NCI-H187 treated with DMSO at 0.1 percent for 48 hours (cell line): ENCODE results near the gene AKR7A2.
"Not testable (repeated sequence)": the region's sequence is repeated elsewhere in the genome, so short reads cannot be mapped to it uniquely, and the experiment has no call there.

ENCODE experiments used
- DNase-seq: peaks from one replicate; lab custom pipeline; 2025; lab: John Stamatoyannopoulos, UW

AKR7A2 gene

DNA sequence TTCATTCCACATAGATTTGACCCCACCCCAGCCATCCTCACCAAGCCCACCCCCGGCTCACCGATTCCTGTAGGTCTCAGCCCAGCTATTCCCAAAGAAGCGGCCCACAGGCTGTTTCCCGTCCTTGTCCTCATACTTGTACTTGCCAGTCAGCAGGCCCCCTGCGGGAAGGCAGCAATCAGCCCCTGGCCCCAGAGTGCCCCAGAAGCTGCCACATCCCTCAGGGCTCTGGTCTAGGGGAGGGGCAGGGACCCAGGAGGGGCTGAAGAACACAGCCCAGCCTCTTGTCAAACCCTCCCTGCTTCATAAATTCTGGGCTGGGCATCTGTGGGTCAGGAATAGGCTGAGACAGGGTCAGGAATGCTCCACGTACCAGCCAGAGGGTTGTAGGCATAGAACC lies 5.0 kb downstream of the AKR7A2 start:
- DNase-seq: no peak

- no peak for DNase-seq
Measured at GRCh38 chr1:19305880-19306279, 6.1 kb downstream of the AKR7A2 start.

DNA sequence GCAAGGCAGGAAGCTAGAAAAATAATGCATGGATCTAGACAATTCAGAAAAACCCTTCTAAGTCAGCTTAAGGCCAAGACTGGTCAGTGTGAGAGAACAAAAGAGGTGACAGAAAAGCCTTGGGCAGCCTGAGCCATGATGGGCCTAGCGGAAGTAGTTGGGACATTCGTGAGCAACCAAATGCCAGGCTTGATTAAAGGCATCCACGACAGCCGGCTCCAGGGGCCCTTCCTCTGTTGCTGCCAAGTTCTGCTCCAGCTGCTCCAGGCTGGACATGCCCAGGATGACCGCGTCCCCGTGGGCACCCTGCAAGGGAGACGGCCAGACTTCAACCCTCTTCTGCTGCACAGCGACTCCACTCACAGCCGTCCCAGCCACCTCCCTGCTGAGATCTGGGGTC lies 7.9 kb downstream of the AKR7A2 start:
- not testable (repeated sequence) for DNase-seq

GRCh38 chr1:19300211-19300610 lies 11.7 kb downstream of the AKR7A2 start:
- DNase-seq: no peak

DNA sequence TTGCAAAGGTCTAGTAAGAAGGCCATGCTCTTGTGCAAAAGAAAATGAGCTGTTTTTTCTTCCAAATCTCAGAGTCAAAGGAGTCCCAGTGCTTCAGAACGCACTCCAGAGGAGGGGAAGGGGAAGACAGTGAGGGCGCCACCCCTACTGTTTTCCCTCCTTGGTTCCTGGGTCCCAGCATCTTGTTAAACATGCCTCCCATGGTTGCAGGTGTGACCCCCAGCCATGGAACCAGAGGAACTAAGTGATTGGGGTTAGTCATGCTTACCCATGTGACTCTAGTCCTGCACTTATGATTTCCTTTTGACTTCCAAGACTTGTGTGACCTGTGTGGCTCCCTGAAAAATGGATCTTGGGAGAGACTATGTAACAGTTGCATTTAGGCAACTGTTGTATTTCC lies 17.3 kb downstream of the AKR7A2 start:
- DNase-seq: no peak

DNA sequence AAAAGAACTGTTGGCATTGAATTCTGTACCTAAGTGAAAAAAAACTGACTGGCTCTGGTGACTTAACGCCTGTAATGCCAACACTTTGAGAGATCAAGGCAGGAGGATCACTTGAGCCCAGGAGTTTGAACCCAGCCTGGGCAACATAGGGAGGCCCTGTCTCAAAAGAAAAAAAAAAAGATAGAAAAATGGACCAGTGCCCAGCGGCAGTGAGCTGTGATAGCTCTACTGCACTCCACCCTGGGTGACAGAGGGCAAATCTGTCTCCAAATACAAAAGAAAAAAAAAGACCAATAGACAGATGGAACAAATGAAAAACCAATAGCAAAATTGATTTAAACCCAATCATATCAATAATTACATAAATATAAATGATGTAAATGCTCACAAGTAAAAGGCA lies 22.7 kb downstream of the AKR7A2 start:
- DNase-seq: no peak

GRCh38 chr1:19288324-19289241 lies 23.4 kb downstream of the AKR7A2 start, which contains the start of gene AKR7A3:
AKR7A3 (minus strand) TSS chr1:19288770; CDS start chr1:19288709, 61 bp downstream.
- DNase-seq: not testable (repeated sequence)

DNA sequence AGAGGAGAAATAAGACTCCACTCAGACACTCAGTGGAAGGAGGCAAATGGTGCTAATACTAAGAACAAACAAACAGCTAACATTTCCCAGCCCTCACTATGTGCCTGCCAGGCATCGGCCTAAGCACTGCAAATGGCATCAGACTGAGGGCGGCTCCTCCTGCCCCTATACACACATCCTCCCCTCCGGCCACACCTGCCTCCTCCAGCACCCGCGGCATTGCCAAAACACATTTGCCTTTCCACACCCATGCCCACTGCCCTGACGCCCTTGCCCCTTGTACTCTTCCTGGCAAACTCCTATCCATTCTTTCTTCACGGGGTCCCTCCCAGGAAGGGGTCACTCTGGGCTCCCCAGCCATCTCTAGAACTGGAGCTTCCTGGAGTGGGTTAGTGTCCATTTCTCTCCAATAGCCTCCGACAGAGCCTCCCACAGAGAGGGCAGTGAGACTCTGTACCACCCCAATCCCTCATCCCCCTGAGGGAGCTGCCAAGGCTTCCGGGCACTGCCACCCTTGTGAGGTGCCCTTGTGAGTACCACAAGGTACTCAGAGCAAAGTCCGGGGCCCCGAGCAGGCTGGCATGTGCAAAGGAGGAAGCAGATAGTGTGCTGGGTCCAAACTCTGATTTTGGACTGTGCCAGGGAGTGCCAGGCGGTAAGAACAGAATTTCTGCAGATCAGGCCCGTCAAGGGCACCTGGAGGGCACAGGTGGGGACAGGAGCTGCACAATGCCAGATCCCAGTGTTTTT lies 24.3 kb downstream of the AKR7A2 start:
- DNase-seq: no peak

- not testable (repeated sequence) for DNase-seq
Measured at GRCh38 chr1:19285807-19286206, 26.1 kb downstream of the AKR7A2 start.

DNA sequence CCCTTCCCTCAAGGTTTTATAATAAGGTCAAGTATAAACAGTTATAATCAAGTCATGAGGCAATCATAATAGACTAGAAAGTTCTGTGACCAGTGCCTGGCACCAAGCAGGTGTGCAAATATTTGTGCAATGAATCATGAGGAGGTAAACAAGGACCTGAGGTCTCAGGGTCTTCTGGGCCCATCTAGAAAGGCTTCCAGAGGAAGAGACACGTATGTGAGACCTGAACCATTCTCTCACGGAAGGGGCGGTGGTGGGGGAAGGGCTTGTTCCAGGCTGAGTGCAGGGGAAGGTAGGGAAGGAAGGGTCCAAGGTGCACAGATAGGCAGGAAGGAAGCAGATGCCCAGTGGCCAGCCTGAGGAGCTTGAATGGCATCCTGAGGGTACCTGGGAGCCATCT lies 26.6 kb downstream of the AKR7A2 start:
- DNase-seq: not testable (repeated sequence)

- no peak for DNase-seq
Measured at GRCh38 chr1:19284881-19285280, 27.1 kb downstream of the AKR7A2 start.

DNA sequence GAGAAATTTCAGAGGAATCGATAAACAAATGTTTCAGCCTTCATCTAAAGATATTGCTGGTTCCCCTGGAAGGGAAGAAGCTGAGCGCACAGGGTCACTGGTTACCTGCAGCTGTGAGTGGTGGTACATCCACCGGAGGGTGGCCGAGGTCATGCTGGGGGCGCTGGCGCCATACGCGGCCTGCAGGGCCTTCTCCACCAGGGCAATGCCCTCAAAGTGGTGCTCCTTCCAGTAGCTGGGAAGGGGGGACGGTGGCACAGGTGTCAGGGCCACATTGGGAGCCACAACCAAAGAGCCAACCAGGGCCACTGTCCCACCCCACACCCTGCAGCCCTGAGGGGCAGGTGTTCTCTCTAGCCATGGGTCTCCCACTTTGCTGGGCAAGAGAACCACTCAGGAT lies 28.1 kb downstream of the AKR7A2 start:
- no peak for DNase-seq

GRCh38 chr1:19274636-19275035 lies 37.3 kb downstream of the AKR7A2 start:
- no peak for DNase-seq

DNA sequence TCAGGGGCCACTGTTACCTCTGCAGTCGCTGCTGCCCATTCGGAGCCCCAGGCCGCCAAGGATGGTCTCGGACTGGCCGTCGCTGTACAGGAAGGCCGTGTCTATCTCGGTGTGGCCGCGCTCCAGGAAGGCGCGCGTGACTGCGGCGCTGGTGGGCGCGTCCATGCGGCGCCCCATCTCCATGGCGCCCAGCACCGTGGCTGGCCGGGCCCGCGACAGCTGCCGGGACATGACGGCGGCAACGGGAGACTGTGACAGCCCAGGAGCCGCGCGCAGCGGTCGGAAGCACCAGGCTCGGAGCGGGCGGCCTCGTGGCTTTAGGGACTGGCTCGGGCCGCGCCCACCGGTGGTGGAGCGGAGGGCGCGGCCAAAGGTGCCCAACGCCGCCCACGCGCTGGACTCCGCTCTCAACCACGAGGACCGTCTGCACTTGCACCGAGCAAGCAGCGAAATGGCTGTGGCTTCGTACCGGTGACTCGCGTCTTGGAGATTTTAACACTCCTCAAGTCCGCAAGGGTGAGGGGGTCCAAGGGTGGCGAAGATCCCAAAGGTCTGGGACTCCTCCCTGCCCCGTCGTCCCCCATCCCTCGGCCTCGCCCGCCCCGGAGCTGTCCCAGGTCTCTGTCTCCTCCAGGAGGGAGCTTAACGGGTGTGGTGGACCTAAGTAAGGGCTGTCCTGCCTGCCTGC lies 38.0 kb downstream of the AKR7A2 start:
- not testable (repeated sequence) for DNase-seq

DNA sequence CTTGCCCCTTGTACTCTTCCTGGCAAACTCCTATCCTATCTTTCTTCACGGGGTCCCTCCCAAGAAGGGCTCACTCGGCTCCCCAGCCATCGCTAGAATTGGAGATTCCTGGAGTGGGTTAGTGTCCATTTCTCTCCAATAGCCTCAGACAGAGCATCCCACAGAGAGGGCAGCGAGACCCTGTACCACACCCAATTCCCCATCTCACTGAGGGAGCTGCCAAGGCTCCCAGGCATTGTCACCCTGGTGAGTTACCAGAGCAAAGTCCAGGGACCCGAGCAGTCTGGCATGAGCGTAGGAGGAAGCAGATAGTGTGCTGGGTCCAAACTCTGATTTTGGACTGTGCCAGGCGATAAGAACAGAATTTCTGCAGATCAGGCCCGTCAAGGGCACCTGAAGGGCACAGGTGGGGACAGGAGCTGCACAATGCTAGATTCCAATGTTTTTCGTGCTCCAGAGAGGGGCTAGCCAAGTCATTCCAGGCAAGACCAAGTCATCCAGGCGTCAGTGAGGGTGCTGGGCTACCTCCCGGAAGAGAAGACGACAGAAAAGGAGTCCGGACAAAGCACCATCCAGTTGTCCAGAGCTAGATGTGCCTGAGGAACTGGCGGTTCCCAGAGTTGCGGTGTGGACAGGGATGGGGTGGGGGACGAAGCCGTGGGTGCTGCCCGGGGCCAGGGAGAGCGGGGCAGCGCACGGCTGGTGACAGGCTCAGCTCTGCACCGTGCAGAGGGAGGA lies 38.7 kb downstream of the AKR7A2 start:
- DNase-seq: no peak

GRCh38 chr1:19272064-19272463 lies 39.9 kb downstream of the AKR7A2 start:
- DNase-seq: no peak

- DNase-seq: not testable (repeated sequence)
Measured at GRCh38 chr1:19270343-19270730, 41.6 kb downstream of the AKR7A2 start.

DNA sequence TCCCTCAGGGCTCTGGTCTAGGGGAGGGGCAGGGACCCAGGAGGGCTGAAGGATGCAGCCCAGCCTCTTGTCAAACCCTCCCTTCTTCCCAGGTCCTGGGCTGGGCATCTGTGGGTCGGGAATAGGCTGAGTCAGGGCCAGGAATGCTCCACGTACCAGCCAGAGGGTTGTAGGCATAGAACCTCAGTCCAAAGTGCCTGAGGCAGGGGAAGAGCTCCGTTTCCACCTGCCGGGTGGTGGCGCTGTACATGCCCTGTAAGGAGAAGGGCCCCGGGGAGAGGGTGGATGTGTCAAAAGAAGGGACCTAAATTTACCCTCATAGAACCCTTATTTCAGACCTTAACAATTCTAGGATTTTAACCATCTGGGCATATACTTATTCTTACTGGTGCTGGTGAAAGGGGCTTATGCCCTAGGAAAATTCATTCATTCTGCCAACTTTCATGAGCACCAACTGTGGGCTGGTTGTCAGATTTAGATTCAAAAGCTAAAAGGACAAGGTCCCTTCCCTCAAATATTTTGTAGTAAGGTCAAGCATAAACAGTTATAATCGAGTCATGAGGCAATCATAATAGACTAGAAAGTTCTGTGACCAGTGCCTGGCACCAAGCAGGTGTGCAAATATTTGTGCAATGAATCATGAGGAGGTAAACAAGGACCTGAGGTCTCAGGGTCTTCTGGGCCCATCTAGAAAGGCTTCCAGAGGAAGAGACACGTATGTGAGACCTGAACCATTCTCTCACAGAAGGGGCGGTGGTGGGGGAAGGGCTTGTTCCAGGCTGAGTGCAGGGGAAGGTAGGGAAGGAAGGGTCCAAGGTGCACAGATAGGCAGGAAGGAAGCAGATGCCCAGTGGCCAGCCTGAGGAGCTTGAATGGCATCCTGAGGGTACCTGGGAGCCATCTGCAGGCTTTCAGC lies 42.3 kb downstream of the AKR7A2 start:
- not testable (repeated sequence) for DNase-seq

GRCh38 chr1:19268445-19268844 lies 43.5 kb downstream of the AKR7A2 start:
- DNase-seq: no peak

DNA sequence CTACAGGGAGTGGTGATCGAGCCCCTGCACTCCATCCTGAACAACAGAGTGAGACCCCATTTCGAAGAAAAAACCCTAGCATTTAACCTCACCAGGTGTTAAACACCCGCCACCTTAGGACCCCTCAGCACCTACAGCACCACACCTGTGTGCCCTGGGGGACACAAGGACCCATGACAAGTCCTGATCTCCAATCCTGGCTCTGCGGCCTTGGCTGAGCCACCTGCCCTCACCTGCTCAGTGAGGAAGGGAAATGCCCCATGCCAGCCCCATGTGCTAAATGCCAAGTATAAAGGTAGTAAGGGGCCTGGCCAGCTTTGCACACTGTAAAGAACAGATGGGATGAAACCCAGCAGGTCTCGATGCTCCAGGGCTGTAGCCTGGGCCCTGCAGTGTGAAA lies 49.2 kb downstream of the AKR7A2 start:
- DNase-seq: no peak

GRCh38 chr1:19262047-19262446 lies 49.9 kb downstream of the AKR7A2 start:
- no peak for DNase-seq
